B cell (primary cell): ENCODE data around the gene SPEG. TPM values are rescaled to one million over a fixed set of nuclear protein-coding genes. Genes with fewer than 3 reads are reported as not detected.

Experiments
- ATAC-seq: fragments of 200-7000 bp; cut with Tn5 transposase; one replicate; pipeline ENCODE4 v1.10.0; 2021; ENCODE audit warnings: low read depth, mild to moderate bottlenecking, moderate number of reproducible peaks, moderate library complexity
- CTCF ChIA-PET: fragments of 350-600 bp; sonication (Branson Sonifier 250); formaldehyde crosslinking; loops from one replicate; lab custom pipeline; 2021; ENCODE audit warnings: antibody characterized with exemption, inconsistent platforms; lab: Charles Lee
- POLR2A ChIA-PET: fragments of 350-600 bp; sonication (Branson Sonifier 250); formaldehyde crosslinking; loops from one replicate; lab custom pipeline; 2021; ENCODE audit warnings: antibody characterized with exemption; lab: Charles Lee
- DNase-seq: peaks from one replicate; pipeline ENCODE4 v3.0.0; 2013
- H2AFZ ChIP-seq: 2 replicates; pipeline ENCODE4 v1.6.1; 2012; ENCODE audit warnings: mild to moderate bottlenecking, low read depth, low read length; ENCODE audit not compliant: insufficient read depth, poor library complexity, severe bottlenecking
- H3K27ac ChIP-seq, 2 donors: 1 replicate in 1 of 2; 2 replicates in 1 of 2; pipeline ENCODE4 v1.5.1; 2012 to 2013; ENCODE audit warnings: low read length in 2 of 2, mild to moderate bottlenecking in 2 of 2, moderate library complexity in 1 of 2
- H3K27me3 ChIP-seq, 4 experiments: fragments of 200-600 bp in 1 of 4; sonication (generic) in 1 of 4; replicated peaks in 1 of 4; 1 replicate in 2 of 4; 2 replicates in 2 of 4; pipeline versions ENCODE4 v1.6.1 to v1.7.0; 2013 to 2016; ENCODE audit warnings: low read length in 3 of 4, mild to moderate bottlenecking in 2 of 4, mixed read lengths in 1 of 4, moderate library complexity in 1 of 4; ENCODE audit not compliant: insufficient read depth in 4 of 4, control insufficient read depth in 3 of 4; ENCODE audit errors: control extremely low read depth in 1 of 4
- H3K36me3 ChIP-seq, 2 experiments: replicated peaks in 1 of 2; 1 replicate in 1 of 2; 2 replicates in 1 of 2; pipeline versions ENCODE4 v1.6.1 to v1.7.1; 2013; ENCODE audit warnings: low read length in 1 of 2; ENCODE audit not compliant: insufficient read depth in 2 of 2, control insufficient read depth in 1 of 2; ENCODE audit errors: control extremely low read depth in 1 of 2, extremely low read depth in 1 of 2
- H3K4me1 ChIP-seq, 2 donors: fragments of 200-600 bp in 1 of 2; sonication (generic) in 1 of 2; 1 replicate in 1 of 2; 2 replicates in 1 of 2; pipeline versions ENCODE4 v1.5.1 to v1.6.1; 2013 to 2017; ENCODE audit warnings: low read length in 2 of 2; ENCODE audit not compliant: control insufficient read depth in 2 of 2, insufficient read depth in 2 of 2
- H3K4me2 ChIP-seq: replicated peaks from 2 replicates; pipeline ENCODE3; 2012; ENCODE audit warnings: mild to moderate bottlenecking, low read depth, low read length; ENCODE audit not compliant: poor library complexity, severe bottlenecking
- H3K4me3 ChIP-seq, 5 experiments: fragments of 200-600 bp in 1 of 5; sonication (generic) in 1 of 5; 1 replicate in 3 of 5; 2 replicates in 2 of 5; pipeline versions ENCODE4 v1.5.1 to v1.7.0; 2011 to 2016; ENCODE audit warnings: low read length in 4 of 5, mild to moderate bottlenecking in 4 of 5, low read depth in 2 of 5, control low read depth in 1 of 5, moderate library complexity in 1 of 5; ENCODE audit not compliant: insufficient read depth in 1 of 5; ENCODE audit errors: control extremely low read depth in 1 of 5, extremely low read depth in 1 of 5
- H3K79me2 ChIP-seq: fragments of 200-600 bp; sonication (generic); one replicate; pipeline ENCODE4 v1.6.0; 2016; ENCODE audit warnings: low read length; ENCODE audit not compliant: control insufficient read depth, insufficient read depth
- H3K9ac ChIP-seq: fragments of 200-600 bp; sonication (generic); 2 replicates; pipeline ENCODE4 v1.6.1; 2017; ENCODE audit warnings: mild to moderate bottlenecking, low read length, moderate library complexity
- H3K9me3 ChIP-seq, 3 donors: one replicate each; pipeline versions ENCODE4 v1.6.1 to v1.7.1; 2013; ENCODE audit warnings: low read length in 2 of 3; ENCODE audit not compliant: control insufficient read depth in 2 of 3, insufficient read depth in 1 of 3; ENCODE audit errors: control extremely low read depth in 1 of 3
- H4K20me1 ChIP-seq: 2 replicates; pipeline ENCODE4 v1.6.0; 2012; ENCODE audit warnings: mild to moderate bottlenecking, low read length; ENCODE audit not compliant: insufficient read depth, control insufficient read depth, poor library complexity, severe bottlenecking
- H3K27ac Mint-ChIP-seq: one replicate; pipeline ENCODE4 v1.8.0; 2021; ENCODE audit warnings: mixed read lengths
- H3K27me3 Mint-ChIP-seq: one replicate; pipeline ENCODE4 v1.8.0; 2021; ENCODE audit warnings: mixed read lengths
- H3K4me1 Mint-ChIP-seq: one replicate; pipeline ENCODE4 v1.8.0; 2021; ENCODE audit warnings: mixed read lengths
- H3K4me3 Mint-ChIP-seq: one replicate; pipeline ENCODE4 v1.8.0; 2021; ENCODE audit warnings: mixed read lengths
- H3K9me3 Mint-ChIP-seq: one replicate; pipeline ENCODE4 v1.8.0; 2022; ENCODE audit warnings: mixed read lengths; ENCODE audit not compliant: insufficient read depth
- EZH2 ChIP-seq: IDR thresholded peaks from 2 replicates; pipeline ENCODE4 v1.6.1; 2012; ENCODE audit warnings: borderline replicate concordance, low read depth, mild to moderate bottlenecking, moderate library complexity, low read length; ENCODE audit not compliant: insufficient read depth, poor library complexity, severe bottlenecking
- WGBS: methylation state at CpG from one replicate; pipeline ENCODE4 v1.1.5; 2013; ENCODE audit warnings: missing lambda C conversion rate; ENCODE audit not compliant: insufficient coverage; 5-methylcytosine and 5-hydroxymethylcytosine counted together
- intact Hi-C: fragments of 100-400 bp; cut with micrococcal nuclease; formaldehyde crosslinking; loops from one replicate; pipeline ENCODE4 v1.10.0; 2022
- polyA plus RNA-seq: library from polyadenylated mRNA; depleted of rRNA; stranded (reverse); fragments of >200 nt; gene quantifications from 2 replicates; pipeline ENCODE4 v1.2.3, GENCODE V29; 2012
- total RNA-seq, 2 donors: library from RNA; stranded (reverse); fragments of 120-200 nt in 1 of 2; gene quantifications; 1 replicate in 1 of 2; 2 replicates in 1 of 2; pipeline versions ENCODE4 v1.2.3 to v1.2.4, GENCODE V29; 2013 to 2022
- TF ChIP-seq, protein P1 (sequence below): fragments of 200-600 bp; IDR thresholded peaks from one replicate; pipeline ENCODE4 v1.8.0; 2022; ENCODE audit warnings: antibody characterized with exemption, mild to moderate bottlenecking

The SPEG gene
- total and polyA plus RNA-seq, 2 donors (not counting 1 experiment from before 2014, with no cell fraction given) = 0.03 to 0.74 TPM

DNA sequence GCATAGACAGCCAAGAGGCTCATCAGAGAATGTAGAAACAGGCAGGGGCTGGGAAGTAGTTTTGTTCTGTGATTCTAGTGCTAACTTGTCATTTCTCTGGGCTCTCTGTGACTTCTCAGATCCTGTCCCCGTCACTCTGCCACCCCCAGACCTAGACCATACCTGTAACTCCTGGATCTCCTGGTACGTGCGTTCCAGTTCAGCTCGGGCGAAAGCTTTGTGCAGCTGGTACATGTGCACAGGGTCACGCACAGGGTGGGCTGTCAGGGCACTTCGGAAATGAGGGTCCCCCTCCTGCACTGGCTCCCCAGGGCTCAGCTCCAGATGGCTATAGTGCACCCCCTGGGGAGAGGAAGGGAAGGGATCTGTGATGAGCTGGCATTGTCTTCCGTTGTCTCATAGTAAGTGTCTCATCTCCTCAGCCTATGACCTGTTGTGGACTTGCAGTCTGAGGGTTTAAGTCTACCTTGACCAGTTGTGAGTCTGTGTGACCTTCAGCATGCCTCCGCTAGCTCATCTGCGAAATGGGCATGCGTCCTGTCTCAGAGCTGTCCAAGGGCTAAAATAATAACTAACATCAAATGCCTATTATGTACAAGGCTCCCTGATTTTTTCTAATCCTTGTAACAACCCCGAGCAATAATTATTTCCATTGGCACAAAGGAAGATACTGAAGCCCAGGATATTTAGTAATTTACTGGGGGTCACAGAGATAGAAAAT, 106.3 kb downstream of the SPEG start:
- Histone ChIP-seq H2AFZ (no peak overlapping the region), H3K9me3 (peaks cover 0 to 22% (median 0%) of the 10 kb centered on the region in 3 donors), H3K9ac (no peak overlapping the region), H3K4me2 (peak overlapping the region; percentile 98), H3K4me1 (peaks cover 29 to 31% of the 10 kb centered on the region in 2 donors), H3K4me3 (peak overlapping the region in 1 of 5 experiments; percentile 53), H3K27me3 (peaks cover 0 to 85% (median 23%) of the 10 kb centered on the region in 4 experiments), H4K20me1 (no peaks in the 10 kb centered on the region), H3K79me2 (no peaks in the 10 kb centered on the region), H3K36me3 (no peaks in the 10 kb centered on the region), H3K27ac (no peak overlapping the region)
- no peak for DNase-seq
- POLR2A ChIA-PET = no interaction called here
- no peak for ATAC-seq
- H3K27me3 Mint-ChIP-seq = peaks cover 24% of the 10 kb centered on the region
- CTCF ChIA-PET = interaction anchor here (0.6 to 3.5 kb wide), 14 partner anchors 9 to 191 kb away, joined by 3 to 29 read pairs (median 3); no protein-coding TSS in a partner anchor
- peak overlapping the region; percentile 57 for H3K4me3 Mint-ChIP-seq
- H3K27ac Mint-ChIP-seq = no peak overlapping the region
- TF ChIP-seq, protein P1, sequence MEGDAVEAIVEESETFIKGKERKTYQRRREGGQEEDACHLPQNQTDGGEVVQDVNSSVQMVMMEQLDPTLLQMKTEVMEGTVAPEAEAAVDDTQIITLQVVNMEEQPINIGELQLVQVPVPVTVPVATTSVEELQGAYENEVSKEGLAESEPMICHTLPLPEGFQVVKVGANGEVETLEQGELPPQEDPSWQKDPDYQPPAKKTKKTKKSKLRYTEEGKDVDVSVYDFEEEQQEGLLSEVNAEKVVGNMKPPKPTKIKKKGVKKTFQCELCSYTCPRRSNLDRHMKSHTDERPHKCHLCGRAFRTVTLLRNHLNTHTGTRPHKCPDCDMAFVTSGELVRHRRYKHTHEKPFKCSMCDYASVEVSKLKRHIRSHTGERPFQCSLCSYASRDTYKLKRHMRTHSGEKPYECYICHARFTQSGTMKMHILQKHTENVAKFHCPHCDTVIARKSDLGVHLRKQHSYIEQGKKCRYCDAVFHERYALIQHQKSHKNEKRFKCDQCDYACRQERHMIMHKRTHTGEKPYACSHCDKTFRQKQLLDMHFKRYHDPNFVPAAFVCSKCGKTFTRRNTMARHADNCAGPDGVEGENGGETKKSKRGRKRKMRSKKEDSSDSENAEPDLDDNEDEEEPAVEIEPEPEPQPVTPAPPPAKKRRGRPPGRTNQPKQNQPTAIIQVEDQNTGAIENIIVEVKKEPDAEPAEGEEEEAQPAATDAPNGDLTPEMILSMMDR = no peak
- no peak for TF ChIP-seq EZH2
- intact Hi-C loops = loop anchor here (1.0 kb wide), 1 partner anchor 101 kb away; no protein-coding TSS in a partner anchor
- WGBS = 89% methylated on average over 7 of the region's 12 CpGs
- peaks cover 24% of the 10 kb centered on the region for H3K4me1 Mint-ChIP-seq
- H3K9me3 Mint-ChIP-seq = no peaks in the 10 kb centered on the region
